Esophagus squamous epithelium (tissue), 5 donors: Measurements from ENCODE around the gene UGT3A1. TPM values are rescaled to one million over a fixed set of nuclear protein-coding genes. Genes with fewer than 3 reads are reported as not detected.
"Not testable (repeated sequence)": the region's sequence is repeated elsewhere in the genome, so short reads cannot be mapped to it uniquely, and the experiment has no call there.

Experiments used
- DNase-seq: peaks from one replicate; lab custom pipeline; 2025; lab: John Stamatoyannopoulos, UW
- H3K27ac ChIP-seq, 4 donors: fragments of 200-600 bp; sonication (generic); one replicate each; pipeline ENCODE4 v1.5.1; 2016 to 2019; ENCODE audit warnings: mild to moderate bottlenecking in 1 of 4
- H3K27me3 ChIP-seq, 4 donors: fragments of 200-600 bp; sonication (generic); 1 replicate in 3 of 4; 2 replicates in 1 of 4; pipeline versions ENCODE4 v1.5.1 to v1.6.0; 2017 to 2021; ENCODE audit warnings: antibody characterized with exemption in 1 of 4
- H3K36me3 ChIP-seq, 3 donors: fragments of 200-600 bp; sonication (generic); one replicate each; pipeline ENCODE4 v1.5.1; 2016 to 2019
- H3K4me1 ChIP-seq, 3 donors: fragments of 200-600 bp; sonication (generic); one replicate each; pipeline ENCODE4 v1.5.1; 2017 to 2019
- H3K4me3 ChIP-seq, 4 donors: fragments of 200-600 bp; sonication (generic); 1 replicate in 3 of 4; 2 replicates in 1 of 4; pipeline ENCODE4 v1.5.1; 2016 to 2019; ENCODE audit warnings: mild to moderate bottlenecking in 2 of 4, moderate library complexity in 1 of 4
- H3K9me3 ChIP-seq, 3 donors: fragments of 200-600 bp; sonication (generic); one replicate each; pipeline ENCODE4 v1.5.1; 2016 to 2019
- POLR2A ChIP-seq, 4 donors: fragments of 450-650 bp; IDR thresholded peaks; one replicate each; pipeline ENCODE4 v1.6.1; 2017; ENCODE audit warnings: antibody characterized with exemption in 4 of 4, mild to moderate bottlenecking in 4 of 4, moderate library complexity in 3 of 4
- WGBS, 2 donors: methylation state at CpG; one replicate each; pipeline ENCODE4 v1.1.5; 2018; 5-methylcytosine and 5-hydroxymethylcytosine counted together
- intact Hi-C: fragments of 100-400 bp; cut with DNase I; formaldehyde crosslinking; loops from one replicate; pipeline ENCODE4 v1.15.0; 2022
- total RNA-seq, 4 donors: library from RNA; depleted of rRNA; stranded (reverse); fragments of >200 nt; gene quantifications; one replicate each; pipeline ENCODE4 v1.1.0, GENCODE V29; 2016
- TF ChIP-seq, protein P1 (sequence below), 6 experiments: fragments of 450-650 bp in 4 of 6; fragments of 200-600 bp in 2 of 6; sonication (generic) in 2 of 6; IDR thresholded peaks; one replicate each; pipeline ENCODE4 v1.5.1; 2016 to 2019; ENCODE audit warnings: antibody characterized with exemption in 6 of 6, mild to moderate bottlenecking in 4 of 6, moderate library complexity in 4 of 6
- donor health status: DM: yes; HTN: yes; CAD: no.

UGT3A1 gene
- total RNA-seq, 4 donors from 2014 or later, result 0.11 TPM; not detected in 3

DNA sequence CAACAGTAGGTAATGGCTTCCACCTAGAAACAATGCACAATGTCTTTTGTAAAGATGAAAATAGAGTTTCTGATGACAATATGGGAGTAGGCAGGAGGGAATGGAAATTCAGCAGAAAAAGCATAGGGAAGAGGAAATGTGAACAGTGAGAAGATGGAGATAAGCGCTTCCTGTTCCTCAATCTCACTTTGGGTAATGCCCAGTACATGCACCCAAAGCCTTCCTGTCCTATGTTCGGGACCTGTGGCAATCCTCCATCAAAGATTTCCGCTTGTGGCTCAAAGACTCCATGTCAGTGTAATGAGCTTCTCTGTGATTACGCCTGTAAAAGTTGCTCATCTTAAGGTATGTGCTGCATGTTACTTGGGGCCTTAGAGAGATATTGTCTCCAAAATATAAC is 2.7 kb downstream of the UGT3A1 start:
- H3K36me3 ChIP-seq, result no peaks in the 10 kb centered on the region
- H3K9me3 ChIP-seq, result no peaks in the 10 kb centered on the region
- peaks cover 0 to 21% (median 0%) of the 10 kb centered on the region in 4 donors for H3K27me3 ChIP-seq
- 53 to 57% methylated on average over 4 of the region's 4 CpGs for WGBS, 2 donors
- H3K4me3 ChIP-seq, result no peak overlapping the region
- intact Hi-C loops, result no loop called here
- DNase-seq, result no peak
- H3K27ac ChIP-seq, result no peak overlapping the region
- no peaks in the 10 kb centered on the region for H3K4me1 ChIP-seq
- TF ChIP-seq POLR2A (IDR thresholded peaks at IDR 0.05), result no peak
- TF ChIP-seq, protein P1, sequence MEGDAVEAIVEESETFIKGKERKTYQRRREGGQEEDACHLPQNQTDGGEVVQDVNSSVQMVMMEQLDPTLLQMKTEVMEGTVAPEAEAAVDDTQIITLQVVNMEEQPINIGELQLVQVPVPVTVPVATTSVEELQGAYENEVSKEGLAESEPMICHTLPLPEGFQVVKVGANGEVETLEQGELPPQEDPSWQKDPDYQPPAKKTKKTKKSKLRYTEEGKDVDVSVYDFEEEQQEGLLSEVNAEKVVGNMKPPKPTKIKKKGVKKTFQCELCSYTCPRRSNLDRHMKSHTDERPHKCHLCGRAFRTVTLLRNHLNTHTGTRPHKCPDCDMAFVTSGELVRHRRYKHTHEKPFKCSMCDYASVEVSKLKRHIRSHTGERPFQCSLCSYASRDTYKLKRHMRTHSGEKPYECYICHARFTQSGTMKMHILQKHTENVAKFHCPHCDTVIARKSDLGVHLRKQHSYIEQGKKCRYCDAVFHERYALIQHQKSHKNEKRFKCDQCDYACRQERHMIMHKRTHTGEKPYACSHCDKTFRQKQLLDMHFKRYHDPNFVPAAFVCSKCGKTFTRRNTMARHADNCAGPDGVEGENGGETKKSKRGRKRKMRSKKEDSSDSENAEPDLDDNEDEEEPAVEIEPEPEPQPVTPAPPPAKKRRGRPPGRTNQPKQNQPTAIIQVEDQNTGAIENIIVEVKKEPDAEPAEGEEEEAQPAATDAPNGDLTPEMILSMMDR (IDR thresholded peaks at IDR 0.05), result no peak

DNA sequence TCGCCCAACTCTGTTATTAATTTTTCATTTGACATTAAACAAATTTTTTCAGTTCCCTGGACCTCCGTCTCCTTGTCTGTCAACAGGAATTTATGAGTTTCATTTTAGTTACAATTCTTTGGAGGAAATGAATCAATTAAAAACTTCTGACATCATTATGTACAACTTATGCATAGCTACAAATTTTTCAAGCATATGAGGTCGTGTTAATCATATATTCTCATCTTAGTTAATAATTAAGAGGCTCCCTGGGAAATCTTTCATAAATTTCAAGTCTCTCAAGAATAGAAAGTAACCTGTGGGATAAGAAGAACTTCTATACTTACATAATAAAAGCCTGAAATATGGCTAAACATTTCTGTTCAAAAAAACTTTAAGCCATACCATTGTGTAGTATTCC is 3.4 kb downstream of the UGT3A1 start:
- no peak overlapping the region for H3K27ac ChIP-seq
- DNase-seq, result no peak
- no peak overlapping the region for H3K4me3 ChIP-seq
- H3K4me1 ChIP-seq, result no peaks in the 10 kb centered on the region
- no peak for TF ChIP-seq POLR2A (IDR thresholded peaks at IDR 0.05)
- peaks cover 0 to 21% (median 0%) of the 10 kb centered on the region in 4 donors for H3K27me3 ChIP-seq
- 37 to 49% methylated on average over 3 of the region's 3 CpGs for WGBS, 2 donors
- no peaks in the 10 kb centered on the region for H3K9me3 ChIP-seq
- intact Hi-C loops, result no loop called here
- H3K36me3 ChIP-seq, result no peaks in the 10 kb centered on the region

- Histone ChIP-seq H3K27ac (no peak overlapping the region), H3K9me3 (peaks cover 0 to 11% (median 0%) of the 10 kb centered on the region in 3 donors), H3K27me3 (no peaks in the 10 kb centered on the region), H3K36me3 (no peaks in the 10 kb centered on the region), H3K4me3 (no peak overlapping the region), H3K4me1 (no peaks in the 10 kb centered on the region)
- TF ChIP-seq, protein P1 (IDR thresholded peaks at IDR 0.05), result no peak
- TF ChIP-seq POLR2A (IDR thresholded peaks at IDR 0.05), result no peak
- intact Hi-C loops, result no loop called here
- DNase-seq, result no peak
Measured at GRCh38 chr5:35979715-35980114, 11.5 kb downstream of the UGT3A1 start.

DNA sequence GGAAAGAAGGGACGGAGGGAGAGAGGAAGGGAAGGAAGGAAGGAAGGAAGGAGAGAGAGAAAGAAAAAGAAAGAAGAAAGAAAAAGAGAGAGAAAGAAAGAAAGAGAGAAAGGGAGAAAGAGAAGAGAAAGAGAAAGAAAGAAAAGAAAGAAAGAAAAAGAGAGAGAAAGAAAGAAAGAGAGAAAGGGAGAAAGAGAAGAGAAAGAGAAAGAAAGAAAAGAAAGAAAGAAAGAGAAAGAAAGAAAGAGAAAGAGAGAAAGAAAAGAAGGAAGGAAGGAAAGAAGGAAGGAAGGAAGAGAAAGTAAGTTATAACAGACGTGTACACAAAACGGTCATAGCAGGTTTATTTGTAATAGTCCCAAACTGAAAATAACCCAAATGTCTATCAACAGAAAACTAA is 14.3 kb downstream of the UGT3A1 start:
- DNase-seq, H3K4me1 ChIP-seq, H3K9me3 ChIP-seq, H3K4me3 ChIP-seq, H3K36me3 ChIP-seq, H3K27me3 ChIP-seq, intact Hi-C loops, H3K27ac ChIP-seq: not testable (repeated sequence)
- 44 to 58% methylated on average over 3 of the region's 3 CpGs for WGBS, 2 donors

GRCh38 chr5:35974570-35974969 is 16.6 kb downstream of the UGT3A1 start:
- H3K4me1 ChIP-seq, result no peaks in the 10 kb centered on the region
- TF ChIP-seq, protein P1 (IDR thresholded peaks at IDR 0.05), result no peak
- TF ChIP-seq POLR2A (IDR thresholded peaks at IDR 0.05), result no peak
- 64 to 72% methylated on average over 4 of the region's 4 CpGs for WGBS, 2 donors
- H3K36me3 ChIP-seq, result no peaks in the 10 kb centered on the region
- no peak overlapping the region for H3K27ac ChIP-seq
- H3K9me3 ChIP-seq, result no peaks in the 10 kb centered on the region
- intact Hi-C loops, result no loop called here
- H3K4me3 ChIP-seq, result no peak overlapping the region
- DNase-seq, result no peak
- H3K27me3 ChIP-seq, result no peaks in the 10 kb centered on the region

DNA sequence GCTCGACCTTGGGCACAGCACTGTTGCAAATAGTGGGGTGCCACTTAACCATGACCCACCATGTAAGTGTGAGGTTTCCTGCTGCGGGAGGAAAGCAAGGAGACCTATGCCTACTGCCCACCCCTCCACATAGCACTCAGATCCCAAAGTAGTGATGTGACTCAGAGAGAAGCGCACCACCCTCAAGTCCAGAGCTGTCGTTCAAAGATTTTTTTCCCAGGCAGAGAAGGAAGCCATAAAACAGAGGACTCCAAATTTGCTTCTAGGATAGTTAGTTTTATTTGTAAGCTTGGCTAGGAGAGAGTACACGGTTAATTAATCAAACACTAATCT is 19.3 kb downstream of the UGT3A1 start:
- no peak for DNase-seq
- TF ChIP-seq, protein P1 (IDR thresholded peaks at IDR 0.05), result no peak
- no peak for TF ChIP-seq POLR2A (IDR thresholded peaks at IDR 0.05)
- H3K4me1 ChIP-seq, result no peaks in the 10 kb centered on the region
- intact Hi-C loops, result no loop called here
- H3K9me3 ChIP-seq, result no peaks in the 10 kb centered on the region
- WGBS, 2 donors, result 72 to 74% methylated on average over 3 to 5 of the region's 5 CpGs
- H3K27ac ChIP-seq, result no peak overlapping the region
- H3K36me3 ChIP-seq, result no peaks in the 10 kb centered on the region
- H3K27me3 ChIP-seq, result no peaks in the 10 kb centered on the region
- no peak overlapping the region for H3K4me3 ChIP-seq
